Colonic mucosa (tissue), 4 donors: ENCODE data around the gene DACT2. TPM values are rescaled to one million over a fixed set of nuclear protein-coding genes. Genes with fewer than 3 reads are reported as not detected.
"Not testable (repeated sequence)": the region's sequence is repeated elsewhere in the genome, so short reads cannot be mapped to it uniquely, and the experiment has no call there.

Experiments
- DNase-seq: peaks from one replicate; pipeline ENCODE4 v3.0.0-alpha.2; 2020
- H3K27ac ChIP-seq: fragments of 200-600 bp; one replicate; pipeline ENCODE4 v1.8.0; 2021
- H3K27me3 ChIP-seq: fragments of 200-600 bp; one replicate; pipeline ENCODE4 v1.8.0; 2021
- H3K36me3 ChIP-seq: fragments of 200-600 bp; one replicate; pipeline ENCODE4 v1.8.0; 2021
- H3K4me1 ChIP-seq: fragments of 200-600 bp; one replicate; pipeline ENCODE4 v1.8.0; 2021; ENCODE audit warnings: mild to moderate bottlenecking
- H3K4me3 ChIP-seq: fragments of 200-600 bp; one replicate; pipeline ENCODE4 v1.8.0; 2021
- H3K9ac ChIP-seq, 2 donors: one replicate each; pipeline ENCODE4 v1.7.0; 2013; ENCODE audit warnings: control low read depth in 2 of 2, low read depth in 2 of 2, low read length in 2 of 2
- H3K9me3 ChIP-seq: fragments of 200-600 bp; one replicate; pipeline ENCODE4 v1.8.0; 2021
- intact Hi-C: fragments of 100-400 bp; cut with DNase I; formaldehyde crosslinking; loops from one replicate; pipeline ENCODE4 v1.14.1; 2022
- total RNA-seq, 2 donors: library from RNA; stranded (reverse); fragmentation: NEBNext Ultra II Directional in 1 of 2; extraction: Animal tissue kit (Norgen Biotek cat#: 25700) in 1 of 2; gene quantifications; one replicate each; pipeline ENCODE4 v1.2.1, GENCODE V29; 2021
- TF ChIP-seq, protein P1 (sequence below): fragments of 200-600 bp; IDR thresholded peaks from one replicate; pipeline ENCODE4 v1.8.0; 2022; ENCODE audit warnings: antibody characterized with exemption, mild to moderate bottlenecking
- donor health status: healthy.
- donor health status: DM: no; HTN: no; CAD: no.
- donor health status: DM: no; HTN: no; CAD: no.

The DACT2 gene
- total RNA-seq, 2 donors from 2014 or later, result 2.0 TPM

DNA sequence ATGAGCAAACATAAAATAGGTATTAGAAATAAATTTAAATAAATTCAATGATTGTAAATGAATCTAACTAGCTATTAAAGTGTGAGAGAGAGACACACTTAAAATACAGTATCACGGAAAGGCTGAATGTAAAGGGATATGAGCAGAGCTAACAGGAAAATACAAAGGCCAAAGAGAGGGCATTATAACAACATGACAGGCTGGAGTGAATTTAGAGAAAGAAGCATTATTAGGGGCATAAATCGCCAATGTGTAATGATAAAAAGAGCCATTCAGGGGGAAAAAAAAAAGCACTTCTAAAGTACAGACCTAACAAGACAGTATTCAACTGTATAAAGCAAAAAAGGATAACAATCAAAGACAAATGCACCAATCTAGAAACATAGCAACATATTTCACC is 28.1 kb downstream of the DACT2 start:
- H3K9me3 ChIP-seq, result no peaks in the 10 kb centered on the region
- no peaks in the 10 kb centered on the region for H3K27me3 ChIP-seq
- intact Hi-C loops, result no loop called here
- no peaks in the 10 kb centered on the region for H3K36me3 ChIP-seq
- no peak overlapping the region for H3K27ac ChIP-seq
- TF ChIP-seq, protein P1, sequence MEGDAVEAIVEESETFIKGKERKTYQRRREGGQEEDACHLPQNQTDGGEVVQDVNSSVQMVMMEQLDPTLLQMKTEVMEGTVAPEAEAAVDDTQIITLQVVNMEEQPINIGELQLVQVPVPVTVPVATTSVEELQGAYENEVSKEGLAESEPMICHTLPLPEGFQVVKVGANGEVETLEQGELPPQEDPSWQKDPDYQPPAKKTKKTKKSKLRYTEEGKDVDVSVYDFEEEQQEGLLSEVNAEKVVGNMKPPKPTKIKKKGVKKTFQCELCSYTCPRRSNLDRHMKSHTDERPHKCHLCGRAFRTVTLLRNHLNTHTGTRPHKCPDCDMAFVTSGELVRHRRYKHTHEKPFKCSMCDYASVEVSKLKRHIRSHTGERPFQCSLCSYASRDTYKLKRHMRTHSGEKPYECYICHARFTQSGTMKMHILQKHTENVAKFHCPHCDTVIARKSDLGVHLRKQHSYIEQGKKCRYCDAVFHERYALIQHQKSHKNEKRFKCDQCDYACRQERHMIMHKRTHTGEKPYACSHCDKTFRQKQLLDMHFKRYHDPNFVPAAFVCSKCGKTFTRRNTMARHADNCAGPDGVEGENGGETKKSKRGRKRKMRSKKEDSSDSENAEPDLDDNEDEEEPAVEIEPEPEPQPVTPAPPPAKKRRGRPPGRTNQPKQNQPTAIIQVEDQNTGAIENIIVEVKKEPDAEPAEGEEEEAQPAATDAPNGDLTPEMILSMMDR, result no peak
- H3K9ac ChIP-seq, result no peak overlapping the region
- DNase-seq, result no peak
- H3K4me3 ChIP-seq, result no peak overlapping the region
- no peaks in the 10 kb centered on the region for H3K4me1 ChIP-seq

DNA sequence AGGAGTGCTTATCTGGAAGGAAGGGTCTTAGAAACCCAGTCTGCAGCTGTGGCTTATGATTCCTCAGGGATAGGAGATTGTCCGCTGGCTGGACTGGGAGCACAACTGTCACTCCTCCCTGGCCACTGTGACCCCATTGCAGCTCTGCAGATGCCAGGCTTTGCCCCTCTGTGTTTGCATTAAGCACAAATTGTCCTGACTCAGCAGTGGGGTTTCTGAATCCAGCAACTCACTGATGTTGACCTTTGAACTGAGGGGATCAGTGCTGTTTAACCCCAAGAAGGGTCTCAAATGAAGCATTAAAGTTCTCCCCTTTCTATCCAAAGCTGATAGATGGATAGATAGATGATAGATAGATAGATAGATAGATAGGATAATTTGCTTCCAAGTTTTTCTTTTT is 29.5 kb downstream of the DACT2 start:
- Histone ChIP-seq H3K9ac (no peak overlapping the region), H3K4me1 (no peaks in the 10 kb centered on the region), H3K9me3 (no peaks in the 10 kb centered on the region), H3K27ac (no peak overlapping the region), H3K36me3 (no peaks in the 10 kb centered on the region), H3K4me3 (no peak overlapping the region), H3K27me3 (no peaks in the 10 kb centered on the region)
- intact Hi-C loops, result no loop called here
- TF ChIP-seq, protein P1, result no peak
- no peak for DNase-seq

DNA sequence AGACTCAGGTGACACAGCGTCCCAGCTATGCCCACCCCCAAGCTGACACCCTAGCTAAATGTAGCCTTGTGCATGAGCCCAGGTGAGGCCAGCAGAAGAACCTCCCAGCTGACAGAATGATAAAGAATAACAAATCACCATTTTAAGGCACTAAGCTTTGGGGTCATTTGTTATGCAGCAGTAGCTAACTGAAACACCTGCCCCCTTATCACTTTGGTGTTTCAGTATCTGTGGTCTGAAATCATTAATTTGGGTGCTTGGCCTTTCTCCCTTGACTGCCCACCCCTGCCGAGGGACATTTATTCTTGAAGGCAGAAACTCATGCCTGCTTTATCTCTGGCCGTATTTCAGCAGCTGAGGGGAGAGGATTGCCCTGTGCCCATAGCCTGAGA is 30.0 kb downstream of the DACT2 start:
- no peaks in the 10 kb centered on the region for H3K9me3 ChIP-seq
- H3K36me3 ChIP-seq, result no peaks in the 10 kb centered on the region
- H3K9ac ChIP-seq, result no peak overlapping the region
- H3K4me3 ChIP-seq, result no peak overlapping the region
- TF ChIP-seq, protein P1, result no peak
- intact Hi-C loops, result no loop called here
- no peaks in the 10 kb centered on the region for H3K4me1 ChIP-seq
- no peaks in the 10 kb centered on the region for H3K27me3 ChIP-seq
- H3K27ac ChIP-seq, result no peak overlapping the region
- DNase-seq, result no peak

DNA sequence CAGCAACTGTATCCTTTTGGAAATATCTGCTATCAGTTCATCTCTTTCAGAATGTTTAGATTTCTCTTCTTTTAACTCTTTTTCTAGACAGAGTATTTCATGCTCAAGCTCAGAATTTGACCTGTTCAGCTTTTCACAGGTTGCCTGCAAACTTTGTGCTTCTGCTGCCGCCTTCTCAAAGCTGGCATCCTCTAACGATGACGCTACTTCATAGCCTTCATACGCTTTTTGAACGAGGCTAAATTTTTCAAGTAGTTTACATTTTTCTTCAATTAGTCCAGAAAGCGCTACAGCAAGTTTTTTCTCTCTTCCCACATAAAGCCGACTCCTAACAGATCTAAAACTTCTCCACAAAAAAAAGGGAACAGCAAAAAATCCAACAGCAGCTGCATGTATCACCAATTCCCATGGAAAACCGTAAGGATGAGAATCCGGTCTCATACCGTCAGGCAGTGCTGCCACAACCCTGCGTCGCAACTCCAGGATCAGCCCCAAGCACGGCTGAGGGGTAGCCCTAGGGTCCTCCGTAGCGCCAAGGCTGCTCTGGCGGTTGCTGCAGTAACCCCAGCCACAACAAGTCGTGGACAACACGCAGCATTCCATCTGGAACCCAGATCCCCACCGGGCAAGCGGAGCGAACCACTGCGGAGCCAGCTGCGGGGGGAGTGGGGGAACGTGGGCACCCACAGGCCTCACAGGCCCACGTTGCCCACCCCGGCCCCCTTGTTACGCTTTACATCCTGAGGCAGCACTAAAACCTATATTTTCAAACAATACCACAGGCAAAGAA is 30.6 kb downstream of the DACT2 start:
- no peaks in the 10 kb centered on the region for H3K9me3 ChIP-seq
- H3K4me3 ChIP-seq, result no peak overlapping the region
- DNase-seq, result no peak
- no peaks in the 10 kb centered on the region for H3K4me1 ChIP-seq
- TF ChIP-seq, protein P1, result no peak
- H3K9ac ChIP-seq, result no peak overlapping the region
- no peak overlapping the region for H3K27ac ChIP-seq
- H3K27me3 ChIP-seq, result no peaks in the 10 kb centered on the region
- H3K36me3 ChIP-seq, result no peaks in the 10 kb centered on the region
- intact Hi-C loops, result no loop called here

DNA sequence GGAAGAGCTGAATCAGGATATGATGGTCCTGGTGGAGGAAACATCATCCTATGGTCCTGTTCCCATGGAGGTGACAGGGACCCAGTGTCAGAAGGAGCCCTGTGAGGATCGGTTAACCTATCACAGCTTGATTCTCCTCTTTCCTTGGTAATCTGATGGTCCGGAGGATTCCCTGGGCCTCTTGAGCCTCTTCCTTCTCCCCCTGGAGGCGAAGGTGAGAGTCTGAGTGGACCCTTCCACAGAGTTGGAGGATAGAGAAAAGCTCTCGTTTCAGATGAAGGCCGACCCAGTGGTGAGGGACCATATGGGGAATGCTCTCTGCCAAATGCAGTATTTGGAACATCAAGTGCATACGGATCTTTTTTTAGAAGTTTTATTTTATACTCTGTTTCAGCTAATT is 32.1 kb downstream of the DACT2 start:
- intact Hi-C loops, H3K27me3 ChIP-seq, H3K9ac ChIP-seq, H3K27ac ChIP-seq, DNase-seq, H3K36me3 ChIP-seq, H3K9me3 ChIP-seq, H3K4me1 ChIP-seq, H3K4me3 ChIP-seq: not testable (repeated sequence)

DNA sequence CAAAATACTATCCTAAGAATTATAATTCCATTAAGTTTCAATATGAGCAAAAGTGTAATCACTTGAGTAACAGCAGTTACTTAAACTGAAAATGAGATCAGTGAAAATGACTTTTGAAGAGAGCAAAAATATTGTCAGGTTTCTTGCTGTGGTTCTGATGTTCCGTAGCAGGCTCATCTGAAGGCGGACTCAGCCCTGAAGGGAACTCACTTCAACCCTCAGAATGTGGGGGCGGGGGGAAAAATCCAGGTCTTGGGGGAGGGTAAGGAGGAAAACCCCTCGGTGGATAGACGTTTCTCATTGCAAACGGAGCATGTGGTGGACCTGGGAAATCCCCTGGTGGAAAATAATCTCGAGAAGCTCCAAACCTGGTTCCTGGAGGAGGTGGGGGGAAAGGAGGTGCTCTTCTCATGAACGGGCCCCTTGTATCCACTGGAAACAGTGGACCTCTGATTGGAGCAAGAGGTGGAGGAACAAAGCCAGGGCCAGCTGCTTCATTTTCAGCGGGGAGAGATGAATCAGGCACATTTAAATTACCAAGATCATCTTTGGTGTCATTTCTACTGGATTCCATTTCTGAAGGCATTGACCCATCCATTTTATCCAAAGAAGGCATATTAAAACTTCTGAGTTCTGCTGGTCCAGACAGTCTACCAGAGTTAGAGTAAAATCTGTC is 32.7 kb downstream of the DACT2 start:
- H3K9me3 ChIP-seq, H3K27me3 ChIP-seq, H3K4me3 ChIP-seq, H3K9ac ChIP-seq, H3K27ac ChIP-seq, H3K36me3 ChIP-seq, H3K4me1 ChIP-seq, DNase-seq, intact Hi-C loops: not testable (repeated sequence)
